IMR-90 (cell line): ENCODE data around the gene DICER1. TPM values are rescaled to one million over a fixed set of nuclear protein-coding genes. Genes with fewer than 3 reads are reported as not detected.

Experiments
- ATAC-seq: fragments of 200-7000 bp; cut with Tn5 transposase; 2 replicates; pipeline ENCODE4 v1.9.1; 2020; ENCODE audit warnings: low read depth, mild to moderate bottlenecking, moderate library complexity
- BruUV-seq: library from RNA; stranded (reverse); fragments of 400-500 nt; replicated peaks from 2 replicates; lab custom pipeline; 2021; lab: Mats Ljungman, UMichigan
- CTCF ChIA-PET: fragments of 300-600 bp; formaldehyde crosslinking; extraction: SDS; loops from one replicate; lab custom pipeline; 2021; ENCODE audit warnings: antibody characterized with exemption; lab: Yijun Ruan, JAX
- POLR2A ChIA-PET: fragments of 300-600 bp; sonication (Branson Sonifier 250); formaldehyde crosslinking; loops from one replicate; lab custom pipeline; 2022; ENCODE audit warnings: antibody characterized with exemption; ENCODE audit not compliant: unreplicated experiment; lab: Charles Lee
- DNase-seq: peaks from one replicate; pipeline ENCODE4 v3.0.0; 2013
- H2AFZ ChIP-seq: replicated peaks from 2 replicates; pipeline ENCODE3; 2013; ENCODE audit warnings: low read length, mild to moderate bottlenecking; ENCODE audit not compliant: poor library complexity
- H2AK5ac ChIP-seq: 2 replicates; pipeline ENCODE4 v1.6.1; 2013; ENCODE audit warnings: low read depth, low read length, inconsistent platforms
- H2AK9ac ChIP-seq: replicated peaks from 2 replicates; pipeline ENCODE3; 2013; ENCODE audit warnings: mild to moderate bottlenecking, low read depth, low read length, moderate library complexity; ENCODE audit not compliant: poor library complexity
- H2BK120ac ChIP-seq: 2 replicates; pipeline ENCODE4 v1.6.1; 2013; ENCODE audit warnings: low read depth, low read length, inconsistent platforms
- H2BK15ac ChIP-seq: 3 replicates; pipeline ENCODE4 v1.6.1; 2013; ENCODE audit warnings: low read depth, low read length, inconsistent platforms
- H2BK20ac ChIP-seq: 2 replicates; pipeline ENCODE4 v1.6.1; 2013; ENCODE audit warnings: low read depth, mild to moderate bottlenecking, inconsistent platforms, low read length, moderate library complexity
- H2BK5ac ChIP-seq: 2 replicates; pipeline ENCODE4 v1.6.1; 2013; ENCODE audit warnings: mild to moderate bottlenecking, low read depth, low read length, inconsistent platforms; ENCODE audit not compliant: poor library complexity, severe bottlenecking
- H3K14ac ChIP-seq: replicated peaks from 2 replicates; pipeline ENCODE4 v1.6.1; 2013; ENCODE audit warnings: low read depth, low read length, inconsistent platforms
- H3K18ac ChIP-seq: 2 replicates; pipeline ENCODE4 v1.6.1; 2013; ENCODE audit warnings: low read depth, low read length, control low read depth
- H3K23ac ChIP-seq: 2 replicates; pipeline ENCODE4 v1.6.1; 2013; ENCODE audit warnings: low read depth, low read length, inconsistent platforms
- H3K27ac ChIP-seq: 2 replicates; pipeline ENCODE4 v1.5.1; 2013; ENCODE audit warnings: mild to moderate bottlenecking, control low read depth, low read length; ENCODE audit not compliant: insufficient read depth
- H3K27me3 ChIP-seq: 2 replicates; pipeline ENCODE4 v1.6.1; 2013; ENCODE audit warnings: low read length; ENCODE audit not compliant: control insufficient read depth, insufficient read depth
- H3K36me3 ChIP-seq: 2 replicates; pipeline ENCODE4 v1.6.1; 2013; ENCODE audit warnings: low read length, mixed read lengths; ENCODE audit not compliant: control insufficient read depth, insufficient read depth
- H3K4ac ChIP-seq: 2 replicates; pipeline ENCODE4 v1.6.1; 2013; ENCODE audit warnings: low read depth, low read length, inconsistent platforms
- H3K4me1 ChIP-seq: 2 replicates; pipeline ENCODE4 v1.6.1; 2013; ENCODE audit warnings: low read length, mixed read lengths; ENCODE audit not compliant: control insufficient read depth, insufficient read depth
- H3K4me2 ChIP-seq: 2 replicates; pipeline ENCODE4 v1.6.1; 2013; ENCODE audit warnings: low read depth, mild to moderate bottlenecking, control low read depth, low read length, moderate library complexity
- H3K4me3 ChIP-seq: 2 replicates; pipeline ENCODE4 v1.5.1; 2013; ENCODE audit warnings: low read depth, mild to moderate bottlenecking, control low read depth, low read length, moderate library complexity; ENCODE audit not compliant: insufficient read depth
- H3K56ac ChIP-seq: 2 replicates; pipeline ENCODE4 v1.6.1; 2013; ENCODE audit warnings: low read length, inconsistent platforms; ENCODE audit not compliant: insufficient read depth; ENCODE audit errors: extremely low read depth
- H3K79me1 ChIP-seq, 2 experiments: 2 replicates each; pipeline ENCODE4 v1.6.1; 2013; ENCODE audit warnings: low read length in 2 of 2, inconsistent platforms in 1 of 2, low read depth in 1 of 2
- H3K9ac ChIP-seq: 2 replicates; pipeline ENCODE4 v1.6.1; 2013; ENCODE audit warnings: low read depth, low read length, control low read depth
- H3K9me1 ChIP-seq: 2 replicates; pipeline ENCODE4 v1.6.1; 2013; ENCODE audit warnings: low read length, inconsistent platforms; ENCODE audit not compliant: insufficient read depth
- H3K9me3 ChIP-seq: 2 replicates; pipeline ENCODE4 v1.6.1; 2013; ENCODE audit warnings: low read length; ENCODE audit not compliant: control insufficient read depth, insufficient read depth
- H4K20me1 ChIP-seq: 2 replicates; pipeline ENCODE4 v1.6.1; 2013; ENCODE audit warnings: low read length, inconsistent platforms; ENCODE audit not compliant: insufficient read depth
- H4K5ac ChIP-seq: 2 replicates; pipeline ENCODE4 v1.6.1; 2013; ENCODE audit warnings: mild to moderate bottlenecking, low read depth, low read length, control low read depth
- H4K8ac ChIP-seq, 2 experiments: 2 replicates each; pipeline ENCODE4 v1.6.1; 2013; ENCODE audit warnings: low read depth in 2 of 2, low read length in 2 of 2, control low read depth in 1 of 2, inconsistent platforms in 1 of 2
- H4K91ac ChIP-seq: 2 replicates; pipeline ENCODE4 v1.6.1; 2013; ENCODE audit warnings: low read depth, low read length, inconsistent platforms; ENCODE audit not compliant: insufficient read depth
- BHLHE40 ChIP-seq: fragments of 150-350 bp; IDR thresholded peaks from 2 replicates; pipeline ENCODE4 v1.6.1; 2016; ENCODE audit warnings: mild to moderate bottlenecking, low read depth, low read length
- CHD1 ChIP-seq: IDR thresholded peaks from 2 replicates; pipeline ENCODE4 v1.6.1; 2012; ENCODE audit warnings: low read depth, low read length, improper control_type of control experiment
- CTCF ChIP-seq: conservative IDR thresholded peaks from 2 replicates; pipeline ENCODE4 v1.5.1; 2012; ENCODE audit warnings: mild to moderate bottlenecking, low read depth, low read length, improper control_type of control experiment
- ELK1 ChIP-seq: fragments of 150-350 bp; IDR thresholded peaks from 2 replicates; pipeline ENCODE4 v1.6.1; 2016; ENCODE audit warnings: low read depth, mild to moderate bottlenecking, low read length, moderate library complexity, borderline replicate concordance
- MAFK ChIP-seq: IDR thresholded peaks from 2 replicates; pipeline ENCODE4 v1.6.1; 2012; ENCODE audit warnings: low read depth, low read length, improper control_type of control experiment
- MAZ ChIP-seq: IDR thresholded peaks from 2 replicates; pipeline ENCODE4 v1.6.1; 2012; ENCODE audit warnings: low read depth, mild to moderate bottlenecking, low read length, improper control_type of control experiment, moderate library complexity, borderline replicate concordance
- MXI1 ChIP-seq: IDR thresholded peaks from 2 replicates; pipeline ENCODE4 v1.6.1; 2012; ENCODE audit warnings: low read depth, mild to moderate bottlenecking, low read length, moderate library complexity, borderline replicate concordance
- POLR2A ChIP-seq: IDR thresholded peaks from 2 replicates; pipeline ENCODE4 v1.6.1; 2012; ENCODE audit warnings: mild to moderate bottlenecking, low read depth, low read length
- RAD21 ChIP-seq: IDR thresholded peaks from 2 replicates; pipeline ENCODE4 v1.6.1; 2012; ENCODE audit warnings: low read length, improper control_type of control experiment
- RFX5 ChIP-seq: IDR thresholded peaks from 2 replicates; pipeline ENCODE4 v1.8.0; 2012; ENCODE audit warnings: low read depth, mild to moderate bottlenecking, low read length, moderate library complexity
- SMC3 ChIP-seq: fragments of 150-350 bp; IDR thresholded peaks from 2 replicates; pipeline ENCODE4 v1.6.1; 2016; ENCODE audit warnings: low read depth, mild to moderate bottlenecking, antibody characterized with exemption, low read length, moderate library complexity
- WGBS, 2 experiments: methylation state at CpG; one replicate each; pipeline versions ENCODE4 v1.1.5 to v1.1.7; 2013; ENCODE audit warnings: missing lambda C conversion rate in 2 of 2; ENCODE audit not compliant: insufficient read length in 1 of 2; ENCODE audit errors: extremely low coverage in 2 of 2; 5-methylcytosine and 5-hydroxymethylcytosine counted together
- dilution Hi-C: fragments of 300-500 bp; cut with HindIII; formaldehyde crosslinking; loops from one replicate; pipeline ENCODE4 v1.14.3; 2018; ENCODE audit warnings: low sequenced_read_pairs; ENCODE audit not compliant: unreplicated experiment
- in situ Hi-C: fragments of 300-500 bp; cut with MboI; formaldehyde crosslinking; loops from 3 replicates; pipeline ENCODE4 v1.14.3; 2019; ENCODE audit warnings: low sequenced_read_pairs, inconsistent platforms, mixed read lengths
- intact Hi-C: fragments of 100-400 bp; cut with micrococcal nuclease; formaldehyde crosslinking; loops from 2 replicates; pipeline ENCODE4 v1.10.0; 2022
- polyA plus RNA-seq, 3 experiments: library from polyadenylated mRNA; depleted of rRNA; stranded (reverse); fragments of >200 nt; gene quantifications; 2 replicates each; pipeline ENCODE4 v1.2.3, GENCODE V29; 2012; ENCODE audit warnings: low replicate concordance in 1 of 3
- total RNA-seq: library from RNA; depleted of rRNA; stranded (reverse); fragments of >200 nt; gene quantifications from 2 replicates; pipeline ENCODE4 v1.2.3, GENCODE V29; 2012

Gene DICER1
- total and polyA plus RNA-seq, 2 of the 4 experiments (the other 2 are of a cell fraction), result 9.7 to 49.5 TPM

- intact Hi-C loops, result no loop called here
- H3K14ac ChIP-seq, result no peak overlapping the region
- H3K27ac ChIP-seq, result no peak overlapping the region
- no peak overlapping the region for H2BK20ac ChIP-seq
- H2BK15ac ChIP-seq, result no peak overlapping the region
- ChIA-PET POLR2A (no interaction called here), CTCF (no interaction called here)
- no TSS peak for BruUV-seq
- TF ChIP-seq CHD1 (no peak), RAD21 (no peak), SMC3 (no peak), MAZ (no peak), BHLHE40 (no peak), CTCF (no peak), POLR2A (no peak), ELK1 (no peak), RFX5 (no peak), MAFK (no peak), MXI1 (no peak)
- no peak overlapping the region for H3K9ac ChIP-seq
- H2AFZ ChIP-seq, result no peak overlapping the region
- H2BK5ac ChIP-seq, result no peak overlapping the region
- dilution Hi-C loops, result no loop called here
- H3K27me3 ChIP-seq, result no peaks in the 10 kb centered on the region
- H3K18ac ChIP-seq, result no peak overlapping the region
- 80% methylated on average over 1 of the region's 1 CpG; no CpG with 5 or more reads in 1 of the 2 experiments for WGBS, 2 experiments
- peaks cover 7 to 46% of the 10 kb centered on the region in 2 experiments for H3K79me1 ChIP-seq
- in situ Hi-C loops, result loop anchor here (25.0 kb wide), 1 partner anchor 376 kb away; the partner anchor contains the start of gene SYNE3
- no peak overlapping the region for H2AK5ac ChIP-seq
- no peak overlapping the region for H3K4me2 ChIP-seq
- H3K4ac ChIP-seq, result no peak overlapping the region
- no peak overlapping the region for H4K5ac ChIP-seq
- no peak overlapping the region for H4K8ac ChIP-seq
- no peak overlapping the region for H3K4me3 ChIP-seq
- no peak overlapping the region for H2AK9ac ChIP-seq
- no peak overlapping the region for H2BK120ac ChIP-seq
- H3K9me1 ChIP-seq, result peaks cover 10% of the 10 kb centered on the region; the same call in 1 of the 2 replicates
- H3K36me3 ChIP-seq, result no peaks in the 10 kb centered on the region
- no peak overlapping the region for H3K23ac ChIP-seq
- no peak overlapping the region for H3K56ac ChIP-seq
- ATAC-seq, result no peak
- H4K20me1 ChIP-seq, result peaks cover 14% of the 10 kb centered on the region
- peaks cover 19% of the 10 kb centered on the region for H3K4me1 ChIP-seq
- no peaks in the 10 kb centered on the region for H3K9me3 ChIP-seq
- H4K91ac ChIP-seq, result no peak overlapping the region
- DNase-seq, result peak; percentile 23
Measured at GRCh38 chr14:95136631-95137030, 20.7 kb downstream of the DICER1 start.
